ENCODE data around the gene MGAT1. TPM values are rescaled to one million over a fixed set of nuclear protein-coding genes. Genes with fewer than 3 reads are reported as not detected.
"Not testable (repeated sequence)": the region's sequence is repeated elsewhere in the genome, so short reads cannot be mapped to it uniquely, and the experiment has no call there.

MGAT1 gene
- polyA plus RNA-seq, 1 donor: 70.7 TPM

DNA sequence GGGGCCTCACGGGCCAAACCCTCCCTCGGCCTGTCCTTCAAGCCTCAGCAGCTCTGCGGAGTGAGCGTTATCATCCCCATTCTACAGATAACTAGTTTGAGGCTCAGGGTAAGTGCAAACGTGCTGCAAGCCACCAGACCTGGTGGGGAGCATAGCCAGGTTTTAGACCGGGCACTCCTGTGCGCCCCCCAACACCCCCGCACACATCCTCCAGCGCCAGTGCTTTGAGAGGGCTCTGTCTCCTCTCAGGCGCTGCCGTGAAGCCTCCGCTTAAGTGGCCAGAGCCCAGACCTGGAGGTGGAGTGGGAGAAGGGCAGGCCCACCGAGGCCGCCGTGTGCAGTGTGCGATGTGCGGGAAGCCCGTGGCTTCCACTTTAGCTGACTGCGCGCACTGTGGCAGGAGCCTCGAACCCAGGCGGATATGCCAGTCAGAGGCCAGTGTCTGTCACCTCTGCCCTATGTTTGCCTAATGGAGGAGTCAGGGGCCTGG is 1.6 kb upstream of the MGAT1 start:
- DNase-seq (ENCODE audit: low read depth): no peak

DNA sequence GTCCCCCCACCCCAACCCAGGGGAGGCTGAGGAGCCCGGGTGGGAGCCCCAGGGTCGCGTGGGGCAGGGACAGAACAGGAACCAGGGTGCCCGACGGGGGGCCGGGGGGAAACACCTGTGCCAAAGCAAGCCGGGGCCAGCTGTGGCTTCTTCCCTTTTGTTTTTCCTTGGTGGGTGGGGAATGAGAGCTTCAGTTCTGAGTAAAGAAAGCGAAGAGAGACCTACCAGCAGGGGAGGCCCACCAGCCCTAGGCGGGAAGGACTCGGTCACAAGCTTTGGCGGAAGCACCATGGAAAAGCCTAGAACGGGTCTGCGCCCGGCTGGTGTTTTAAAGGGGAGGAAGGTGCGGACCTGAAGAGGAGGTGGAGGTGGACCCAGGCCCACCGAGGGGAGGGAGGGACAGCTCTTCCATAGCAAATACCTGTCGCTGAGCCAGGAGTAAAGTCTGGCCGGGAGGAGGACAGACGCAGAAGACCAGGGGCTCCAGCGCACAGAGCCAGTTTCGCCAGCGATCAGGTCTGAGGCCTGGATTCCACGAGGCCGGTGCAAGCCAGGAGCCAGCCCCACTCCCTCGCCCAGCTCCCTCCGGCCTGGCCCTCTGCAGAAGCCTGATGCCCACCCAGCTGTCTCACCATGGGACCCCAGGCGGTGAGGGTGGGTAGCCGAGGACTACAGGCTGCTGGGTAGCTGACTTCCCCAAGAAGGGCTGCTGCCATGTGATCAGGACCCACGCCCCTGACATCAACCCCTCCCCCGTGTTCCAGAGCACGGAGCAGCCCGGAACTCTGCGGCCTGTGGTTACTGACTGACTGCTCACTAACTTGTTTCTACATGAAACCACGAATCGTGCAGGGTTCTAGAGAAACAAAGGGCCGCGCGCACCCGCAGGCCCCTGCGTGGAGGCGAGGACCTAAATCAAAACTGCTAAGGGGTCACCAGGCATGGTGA is 849 bp upstream of the MGAT1 start:
- no peak for DNase-seq (ENCODE audit: low read depth)

DNA sequence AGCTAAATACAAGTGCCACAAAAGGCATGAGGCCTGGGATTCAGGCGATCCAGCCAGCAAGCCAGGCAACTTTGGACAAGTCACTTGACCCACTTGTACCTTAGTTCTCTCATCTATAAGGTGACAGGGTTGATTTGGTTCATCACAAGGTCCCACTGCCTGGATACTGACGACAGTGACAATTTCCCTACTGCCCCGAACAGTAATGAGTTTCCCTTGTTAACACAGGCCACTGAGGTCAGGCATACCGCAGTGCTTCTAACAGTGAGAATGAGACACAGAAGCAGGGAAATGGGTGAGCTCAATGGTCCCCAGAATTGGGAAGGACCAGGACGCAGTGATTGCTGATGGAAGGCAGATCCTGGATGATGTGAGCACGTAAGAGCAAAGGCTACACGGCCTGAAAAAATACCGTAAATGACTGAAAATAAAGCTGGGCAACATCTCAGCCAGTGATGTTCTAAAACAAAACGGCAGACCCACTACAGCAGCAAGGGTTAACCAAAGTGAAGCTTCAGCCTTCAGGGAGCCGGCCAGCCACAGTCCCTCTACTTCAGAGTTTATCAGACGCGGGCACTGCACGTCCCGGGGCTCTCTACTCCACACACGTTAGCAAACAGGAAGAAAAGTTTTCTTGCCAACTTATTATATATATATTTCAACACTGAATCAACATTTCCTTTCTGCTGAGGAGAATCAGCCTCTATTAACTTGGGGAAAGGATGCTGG is 846 bp downstream of the MGAT1 start:
- no peak for DNase-seq (ENCODE audit: low read depth)

DNA sequence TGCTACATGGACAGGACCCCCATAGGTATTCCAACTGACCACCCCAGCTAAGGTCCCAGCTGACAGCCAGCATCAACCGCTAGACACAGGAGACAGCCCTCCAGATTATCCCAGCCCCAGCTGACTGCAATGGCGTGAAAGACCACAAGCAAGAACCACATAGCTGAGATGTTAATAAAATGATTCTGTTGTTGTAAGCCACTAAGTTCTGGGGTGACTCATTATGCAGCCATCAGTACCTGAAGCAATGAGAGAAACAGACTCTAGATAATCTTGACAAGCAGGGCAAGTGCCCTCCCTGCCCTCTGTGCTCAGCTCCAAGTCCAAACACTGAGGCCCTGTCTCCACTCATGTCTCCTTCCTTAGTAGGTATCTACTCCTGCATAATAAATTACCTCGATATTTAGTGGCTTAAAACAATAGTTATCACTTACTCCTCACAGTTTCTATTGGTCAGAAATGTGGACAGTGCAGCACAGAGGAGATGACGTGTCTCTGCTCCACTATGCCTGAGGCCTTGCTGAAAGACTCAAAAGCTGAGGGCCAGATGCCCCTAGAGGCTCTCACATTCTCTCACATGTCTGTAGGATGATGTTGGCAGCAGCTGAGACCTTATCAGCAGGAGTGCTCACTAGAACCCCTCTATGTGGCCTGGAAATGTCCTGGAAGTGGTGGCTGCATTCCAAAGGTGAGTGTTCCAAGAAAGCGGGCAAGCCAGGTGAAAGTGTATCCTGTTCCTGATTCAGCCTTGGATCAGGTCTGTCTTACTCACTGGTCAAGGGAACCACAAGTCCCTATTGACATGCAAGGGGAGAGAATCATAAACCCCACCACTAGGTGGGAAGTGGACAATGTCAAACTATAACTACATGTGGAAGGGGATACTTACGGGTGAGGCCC is 2.5 kb downstream of the MGAT1 start:
- no peak for DNase-seq (ENCODE audit: low read depth)

DNA sequence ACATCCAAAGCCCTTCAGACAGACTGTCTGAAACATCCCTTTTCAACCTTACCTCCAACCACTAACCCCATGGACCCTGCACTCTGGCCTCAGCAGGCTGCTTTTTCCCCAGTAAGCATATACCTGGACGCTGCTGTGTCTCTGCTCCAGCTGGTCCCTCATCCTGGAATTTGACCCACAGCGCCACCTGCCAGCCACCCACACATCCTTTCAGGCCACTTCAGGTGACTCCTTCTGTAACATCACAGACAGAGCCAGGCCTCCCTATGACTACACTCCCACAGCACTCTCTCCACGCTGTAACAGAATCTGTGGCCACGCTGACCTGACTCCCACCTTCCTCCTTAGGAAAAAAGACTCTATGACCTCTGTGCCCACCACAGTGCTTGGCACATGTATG is 3.4 kb downstream of the MGAT1 start:
- DNase-seq (ENCODE audit: low read depth): no peak

DNA sequence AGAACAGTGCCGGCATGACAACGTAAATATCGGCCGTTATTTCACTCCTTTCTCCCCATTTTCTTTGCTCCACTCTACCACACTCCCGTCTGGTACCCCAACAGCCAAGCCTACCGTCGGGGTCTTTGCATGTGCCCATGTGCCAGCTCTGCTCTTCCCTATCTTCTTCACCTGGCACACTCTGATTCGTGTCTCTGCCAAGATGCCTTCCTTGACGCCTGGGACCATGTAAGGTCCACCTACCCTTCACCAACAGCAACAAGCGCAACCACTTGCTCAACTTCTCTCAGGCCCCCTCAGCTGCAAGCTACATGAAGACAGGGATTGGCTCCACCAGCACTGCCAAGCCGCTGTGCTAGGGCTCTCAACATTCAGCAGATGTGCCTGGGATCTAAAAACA is 4.4 kb downstream of the MGAT1 start:
- no peak for DNase-seq (ENCODE audit: low read depth)

DNA sequence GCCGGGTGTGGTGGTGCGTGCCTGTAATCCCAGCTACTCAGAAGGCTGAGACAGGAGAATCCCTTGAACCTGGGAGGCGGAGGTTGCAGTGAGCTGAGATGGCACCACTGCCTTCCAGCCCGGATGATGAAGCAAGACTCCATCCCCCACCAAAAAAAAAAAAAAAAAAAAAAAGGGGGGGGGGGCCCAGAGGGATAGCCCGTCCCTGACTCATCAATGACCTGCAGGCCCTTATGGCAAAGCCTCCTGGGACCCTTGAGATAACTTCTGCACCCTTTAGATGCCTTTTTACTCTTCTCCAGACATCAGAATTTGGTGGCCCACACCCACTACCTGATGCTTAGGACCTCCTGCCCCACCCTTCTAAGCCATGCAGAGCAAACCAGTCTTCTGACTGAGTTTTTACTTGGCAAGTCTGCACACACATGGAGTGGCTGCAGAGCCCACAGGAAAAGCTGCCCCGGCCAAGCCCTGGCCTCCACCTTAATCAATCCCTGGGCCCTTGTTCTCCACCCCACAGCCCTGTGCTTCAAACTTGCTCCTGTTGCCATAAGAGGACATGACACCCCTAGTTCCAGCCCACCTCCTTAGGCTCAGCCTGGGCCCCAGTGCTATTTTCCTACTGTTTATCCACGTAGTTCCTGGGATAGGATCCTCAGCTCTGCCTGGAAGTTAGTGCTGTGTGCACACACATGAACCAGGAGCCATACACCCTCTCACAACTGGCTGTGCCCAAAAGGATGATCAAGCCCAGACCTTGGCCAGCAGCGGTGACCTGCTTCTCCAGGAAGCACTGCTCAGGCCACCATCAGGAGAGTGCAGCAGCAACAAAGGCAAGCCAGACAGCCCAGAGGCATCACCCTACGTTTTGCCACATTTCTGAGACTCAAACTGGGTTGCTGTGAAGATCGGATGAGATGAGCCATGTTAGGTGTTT is 5.1 kb downstream of the MGAT1 start:
- no peak for DNase-seq (ENCODE audit: low read depth)

DNA sequence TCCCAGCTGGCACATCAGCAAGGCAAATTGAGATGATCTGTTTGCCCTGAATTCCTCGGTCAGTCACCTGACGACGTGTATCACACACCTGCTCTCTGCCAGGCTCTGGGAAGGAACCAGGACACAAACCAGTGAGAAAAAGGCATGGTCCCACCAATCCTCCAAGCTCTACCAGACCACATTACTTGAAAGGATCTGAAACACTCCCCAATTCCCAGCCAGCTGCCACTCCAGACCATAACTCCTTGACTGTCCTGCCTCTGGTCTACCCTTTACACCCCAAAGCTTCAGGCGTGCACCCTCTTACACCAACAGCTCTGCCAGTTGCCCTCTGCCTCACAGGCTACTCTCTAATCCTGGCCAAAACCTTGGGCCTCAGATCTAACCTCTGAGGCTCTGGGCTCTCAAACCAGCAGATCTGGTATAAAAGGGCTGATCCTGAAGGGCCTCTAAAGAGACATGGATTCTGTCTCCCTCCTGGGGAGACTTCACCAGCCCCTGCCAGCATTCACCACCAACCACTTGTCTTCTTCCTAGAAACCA is 6.8 kb downstream of the MGAT1 start:
- no peak for DNase-seq (ENCODE audit: low read depth)

DNA sequence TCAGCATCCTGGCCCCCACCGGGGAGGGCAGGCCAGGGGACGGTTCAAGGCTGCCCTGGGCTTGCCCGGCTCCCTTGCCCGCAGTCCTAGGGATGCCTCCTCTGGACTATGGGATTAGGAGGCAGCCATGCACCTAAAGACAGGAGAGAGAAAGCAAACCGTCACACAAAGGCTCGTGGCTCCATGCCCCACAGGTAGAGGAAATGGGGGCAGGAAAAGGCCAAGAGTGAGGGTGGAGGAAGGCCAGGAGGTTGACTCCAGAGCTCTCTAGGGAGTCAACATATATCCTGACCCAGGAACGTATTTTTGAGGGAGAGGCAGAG is 9.7 kb downstream of the MGAT1 start:
- no peak for DNase-seq (ENCODE audit: low read depth)

DNA sequence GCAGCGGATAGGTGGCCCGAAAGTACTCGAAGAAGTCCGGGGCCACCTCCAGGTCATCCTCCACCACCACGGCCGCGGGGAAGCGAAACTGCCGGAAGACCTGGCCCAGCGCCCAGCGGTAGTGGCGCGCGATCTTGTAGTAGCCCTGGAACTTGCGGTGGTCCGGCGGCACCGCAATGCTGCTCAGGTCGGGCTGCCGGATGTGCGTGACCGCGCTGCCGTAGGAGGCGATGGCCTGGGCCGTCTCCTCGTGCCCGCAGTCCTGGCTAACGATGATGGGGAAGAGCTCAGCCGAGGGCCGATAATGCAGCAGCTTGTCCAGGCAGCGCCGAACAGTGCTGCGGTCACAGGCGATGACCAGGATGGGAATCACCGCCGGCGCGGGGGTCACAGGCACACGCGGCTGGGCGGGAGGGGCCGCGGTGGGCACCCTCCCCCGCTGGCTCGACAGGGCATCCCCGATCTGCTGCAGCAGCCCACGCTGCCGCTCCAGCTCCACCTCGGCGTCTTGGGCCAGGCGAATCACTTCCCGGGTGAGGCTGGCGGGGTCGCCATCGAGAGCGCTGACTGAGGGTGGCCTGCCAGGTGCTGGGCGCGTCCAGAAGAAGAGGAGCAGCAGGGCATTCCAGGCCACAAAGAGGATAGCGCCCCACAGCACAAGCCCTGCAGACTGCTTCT is 10.2 kb downstream of the MGAT1 start:
- no peak for DNase-seq (ENCODE audit: low read depth)

DNA sequence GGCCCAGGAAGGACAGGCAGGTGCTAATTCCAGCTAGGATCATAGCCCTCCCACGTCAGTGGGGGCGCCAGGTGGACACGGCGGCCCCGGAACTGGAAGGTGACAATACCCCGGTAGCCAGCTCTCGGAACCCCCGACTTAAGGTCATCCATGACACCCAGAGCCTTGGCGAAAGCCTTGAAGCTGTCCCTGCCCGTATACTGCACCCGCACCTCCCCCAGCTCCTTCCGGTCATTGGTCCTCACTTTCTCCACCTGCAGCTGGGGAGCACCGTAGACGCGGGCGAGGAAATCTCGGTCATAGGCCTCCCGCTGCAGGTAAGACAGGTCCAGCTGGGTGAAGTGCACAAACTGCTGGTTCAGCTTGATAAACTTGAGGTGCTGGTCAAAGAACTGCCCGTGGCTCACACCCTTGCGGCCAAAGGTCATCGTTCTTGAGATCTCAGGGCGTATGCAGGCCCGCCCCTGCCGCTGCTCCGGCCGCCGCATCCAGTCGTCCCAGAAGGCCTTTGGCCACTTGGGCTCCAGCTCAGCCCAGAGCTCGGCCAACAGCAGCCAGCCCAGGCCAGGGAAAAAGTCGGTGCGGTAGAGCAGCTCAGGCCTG is 10.9 kb downstream of the MGAT1 start:
- no peak for DNase-seq (ENCODE audit: low read depth)

DNA sequence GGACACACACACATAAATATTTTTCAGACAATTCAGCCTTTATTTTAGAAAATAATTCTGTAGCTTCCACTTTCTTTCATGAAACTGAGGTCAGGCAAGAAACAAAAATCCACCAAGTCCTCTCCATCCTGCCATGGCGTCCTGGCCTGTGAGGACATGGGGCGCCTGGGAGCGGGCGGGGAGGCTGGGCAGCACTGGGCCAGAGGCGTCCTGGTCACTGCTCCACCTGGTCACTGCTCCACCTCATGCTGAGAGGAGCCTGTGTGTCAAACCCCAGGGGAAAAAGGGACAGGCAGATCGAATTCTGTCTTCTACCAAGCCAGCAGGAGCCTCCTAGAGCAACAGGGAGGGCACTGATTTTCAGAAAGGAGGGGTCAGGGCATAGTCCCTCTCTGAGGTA is 12.1 kb downstream of the MGAT1 start:
- DNase-seq (ENCODE audit: low read depth): no peak

DNA sequence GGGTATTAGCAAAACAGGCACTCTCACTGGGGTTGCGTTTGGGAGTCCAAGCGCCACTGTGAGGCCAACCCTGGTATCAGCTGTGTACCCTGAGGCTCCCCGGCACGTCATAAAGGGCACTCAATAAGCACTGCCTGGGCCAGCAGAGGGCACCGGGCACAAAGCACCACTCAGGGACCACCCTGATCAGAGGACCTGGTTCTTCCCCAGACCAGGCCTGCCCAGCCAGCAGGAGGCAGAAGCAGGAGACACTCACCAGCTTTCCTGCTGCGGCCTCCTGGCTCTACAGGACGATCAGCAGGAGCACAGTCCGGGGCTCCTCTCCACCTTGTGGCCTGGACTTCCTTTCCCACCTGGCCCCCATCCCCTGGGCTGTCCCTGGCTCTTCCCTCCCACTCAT is 12.6 kb downstream of the MGAT1 start:
- no peak for DNase-seq (ENCODE audit: low read depth)

DNA sequence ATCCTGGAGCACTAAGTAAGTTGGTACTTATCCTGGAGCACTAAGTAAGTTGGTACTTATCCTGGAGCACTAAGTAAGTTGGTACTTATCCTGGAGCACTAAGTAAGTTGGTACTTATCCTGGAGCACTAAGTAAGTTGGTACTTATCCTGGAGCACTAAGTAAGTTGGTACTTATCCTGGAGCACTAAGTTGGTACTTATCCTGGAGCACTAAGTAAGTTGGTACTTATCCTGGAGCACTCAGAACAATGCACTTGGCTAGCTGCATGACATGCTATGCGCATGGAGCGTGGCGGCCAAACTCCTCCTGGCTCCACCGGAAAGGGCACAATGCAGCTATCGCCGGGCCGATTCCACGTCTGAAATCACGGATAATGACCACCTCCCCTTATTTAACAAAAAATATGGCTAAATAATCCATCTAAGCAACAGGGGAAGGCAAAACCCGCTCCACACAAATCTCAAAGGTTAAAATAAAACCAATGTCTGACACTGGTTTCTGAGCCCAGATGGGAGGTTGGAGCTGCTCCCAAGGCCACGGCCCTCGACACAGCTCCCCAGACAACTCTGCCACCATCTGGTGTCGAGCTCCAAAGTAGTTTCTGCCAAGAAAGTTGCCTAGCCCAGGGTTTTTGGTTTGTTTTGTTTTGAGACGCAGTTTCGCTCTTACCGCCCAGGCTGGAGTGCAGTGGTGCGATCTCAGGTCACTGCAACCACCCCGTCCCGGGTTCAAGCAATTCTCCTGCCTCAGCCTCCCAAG is 13.8 kb downstream of the MGAT1 start:
- DNase-seq (ENCODE audit: low read depth): not testable (repeated sequence)

DNA sequence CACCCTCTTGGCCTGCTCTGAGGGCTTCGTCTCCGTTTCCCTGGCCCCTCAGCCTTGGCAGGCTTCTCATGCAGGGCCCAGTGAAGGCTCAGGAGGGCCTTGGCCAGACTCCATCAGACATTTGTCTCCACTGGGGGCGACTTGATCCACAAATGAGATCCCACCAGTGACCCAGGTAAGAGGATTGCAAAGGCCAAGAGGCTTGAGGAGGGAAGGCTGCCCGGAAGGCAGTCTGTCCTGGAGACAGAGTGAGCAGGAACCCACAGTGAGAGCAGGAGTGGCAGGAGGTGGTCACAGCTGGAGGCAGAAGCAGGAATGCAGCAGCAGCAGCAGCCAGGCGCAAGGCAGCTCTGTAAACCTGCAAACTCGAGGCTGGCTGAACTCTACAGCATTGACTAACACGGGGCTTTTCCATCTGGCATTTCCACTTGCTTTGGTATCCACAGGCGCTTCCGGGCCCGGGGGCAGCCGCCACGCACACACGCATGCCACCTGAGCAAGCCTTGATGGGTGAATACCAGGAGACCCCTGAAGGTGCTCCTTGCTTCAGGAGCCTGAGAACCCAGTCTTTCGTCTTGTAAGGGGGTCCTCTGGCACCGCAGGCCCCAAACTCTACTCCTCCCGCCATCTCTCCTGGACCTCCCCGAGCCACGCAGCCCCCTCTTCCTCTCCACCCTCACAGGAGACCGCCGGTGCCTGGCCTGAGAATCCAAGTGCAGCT is 14.7 kb downstream of the MGAT1 start:
- DNase-seq (ENCODE audit: low read depth): no peak

DNA sequence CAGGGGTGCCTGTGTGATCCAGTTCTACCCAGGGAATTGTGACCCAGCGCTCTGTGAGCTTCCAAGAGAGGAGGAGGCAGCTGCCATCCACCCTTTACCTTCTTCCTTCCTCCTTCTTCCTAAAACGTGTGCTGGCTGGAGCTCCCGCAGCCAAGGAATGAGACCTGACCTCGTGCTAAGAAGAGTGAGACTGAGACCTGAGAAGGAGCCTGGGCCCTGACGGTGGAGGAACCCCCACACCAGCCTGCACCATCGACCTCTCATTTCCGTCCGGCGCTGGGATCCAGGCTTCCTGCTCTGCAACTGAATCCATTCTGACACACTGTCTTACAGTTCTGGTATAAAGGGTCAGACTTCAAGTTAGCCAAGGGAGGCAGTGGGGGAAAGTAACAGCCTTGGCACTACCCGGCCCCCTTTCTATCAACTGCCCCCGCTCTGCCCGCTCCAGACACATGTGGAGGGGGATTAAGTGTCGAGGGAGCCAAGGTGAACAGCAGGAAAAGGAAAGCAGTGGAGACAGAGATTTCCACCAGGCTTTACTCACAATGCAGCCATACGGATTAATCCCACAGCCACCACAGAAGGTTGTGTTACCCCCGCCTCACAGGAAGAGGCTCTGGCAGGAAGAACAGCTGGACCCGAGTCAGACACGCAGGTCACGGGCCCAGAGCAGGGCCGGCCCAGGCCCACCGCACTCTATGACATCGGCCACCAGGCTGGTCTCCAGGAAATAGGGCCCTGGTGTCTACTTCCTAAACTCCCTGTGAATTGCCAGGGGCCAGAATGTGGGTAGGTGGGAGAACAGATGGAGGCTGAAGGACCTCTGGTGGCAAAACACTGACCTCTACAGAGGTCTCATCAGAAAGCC is 15.8 kb downstream of the MGAT1 start:
- DNase-seq (ENCODE audit: low read depth): no peak

DNA sequence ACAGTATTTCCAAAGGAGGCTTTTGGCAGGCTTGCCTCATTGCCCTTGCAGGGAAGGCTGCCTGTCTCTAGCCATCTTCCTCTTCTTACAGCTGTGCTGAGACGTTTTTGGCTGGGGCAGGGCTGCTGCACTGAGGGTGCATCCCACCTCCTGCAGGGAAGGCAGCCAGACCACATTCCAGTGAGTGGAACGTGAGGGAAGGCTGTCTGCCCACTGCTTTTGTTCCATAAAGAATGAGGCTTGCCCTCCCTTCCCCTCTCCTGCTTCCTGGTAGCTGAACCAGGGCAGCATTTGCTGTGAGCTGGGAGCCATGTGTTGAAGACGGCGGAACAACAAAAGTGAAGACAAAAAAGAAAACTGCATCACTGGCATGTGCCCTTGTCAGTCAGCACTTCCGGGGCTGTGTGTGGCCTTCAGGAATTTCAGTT is 16.8 kb downstream of the MGAT1 start:
- DNase-seq (ENCODE audit: low read depth): no peak
